ENCODE measurements around the gene KLF9. TPM values are rescaled to one million over a fixed set of nuclear protein-coding genes. Genes with fewer than 3 reads are reported as not detected.

KLF9 gene
- total RNA-seq, 2 donors from 2014 or later = 0.13 to 0.31 TPM

- Mint-ChIP-seq H3K36me3 (ENCODE audit: low read depth) (no peaks in the 10 kb centered on the region), H3K27me3 (ENCODE audit: insufficient read depth) (no peaks in the 10 kb centered on the region)
Measured at GRCh38 chr9:70448919-70449318, 34.5 kb upstream of the KLF9 start.

DNA sequence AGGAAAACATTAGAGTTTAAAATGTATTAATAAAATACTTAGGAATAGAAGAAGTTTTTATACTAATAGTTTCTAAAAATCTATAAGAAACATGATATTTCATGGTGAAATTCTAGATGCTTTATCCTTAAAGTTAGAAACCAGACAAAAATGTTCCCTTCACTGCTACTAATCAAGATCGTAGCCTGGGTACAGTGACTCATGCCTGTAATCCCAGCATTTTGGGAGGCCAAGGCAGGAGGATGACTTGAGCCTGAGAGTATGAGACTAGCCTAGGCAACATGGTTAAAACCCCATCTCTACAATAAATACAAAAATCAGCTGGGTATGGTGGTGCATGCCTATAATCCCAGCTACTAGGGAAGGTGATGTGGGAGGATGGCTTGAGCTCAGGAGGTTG lies 30.4 kb upstream of the KLF9 start:
- Histone ChIP-seq H3K36me3 (ENCODE audit: control insufficient read depth, insufficient read depth, low read length) (no peaks in the 10 kb centered on the region), H3K9me3 (ENCODE audit: control insufficient read depth, low read length) (no peaks in the 10 kb centered on the region), H3K4me3 (ENCODE audit: low read length) (no peak overlapping the region), H3K27ac (ENCODE audit: low read depth, low read length) (no peak overlapping the region), H3K9ac (ENCODE audit: extremely low read depth, low read length, poor library complexity, severe bottlenecking) (no peak overlapping the region), H3K27me3 (ENCODE audit: control insufficient read depth, insufficient read depth, low read length, poor library complexity, severe bottlenecking) (no peaks in the 10 kb centered on the region), H3K4me1 (ENCODE audit: control insufficient read depth, insufficient read depth, low read length) (no peaks in the 10 kb centered on the region)
- H3K4me1 Mint-ChIP-seq = no peaks in the 10 kb centered on the region
- TF ChIP-seq, protein P1, sequence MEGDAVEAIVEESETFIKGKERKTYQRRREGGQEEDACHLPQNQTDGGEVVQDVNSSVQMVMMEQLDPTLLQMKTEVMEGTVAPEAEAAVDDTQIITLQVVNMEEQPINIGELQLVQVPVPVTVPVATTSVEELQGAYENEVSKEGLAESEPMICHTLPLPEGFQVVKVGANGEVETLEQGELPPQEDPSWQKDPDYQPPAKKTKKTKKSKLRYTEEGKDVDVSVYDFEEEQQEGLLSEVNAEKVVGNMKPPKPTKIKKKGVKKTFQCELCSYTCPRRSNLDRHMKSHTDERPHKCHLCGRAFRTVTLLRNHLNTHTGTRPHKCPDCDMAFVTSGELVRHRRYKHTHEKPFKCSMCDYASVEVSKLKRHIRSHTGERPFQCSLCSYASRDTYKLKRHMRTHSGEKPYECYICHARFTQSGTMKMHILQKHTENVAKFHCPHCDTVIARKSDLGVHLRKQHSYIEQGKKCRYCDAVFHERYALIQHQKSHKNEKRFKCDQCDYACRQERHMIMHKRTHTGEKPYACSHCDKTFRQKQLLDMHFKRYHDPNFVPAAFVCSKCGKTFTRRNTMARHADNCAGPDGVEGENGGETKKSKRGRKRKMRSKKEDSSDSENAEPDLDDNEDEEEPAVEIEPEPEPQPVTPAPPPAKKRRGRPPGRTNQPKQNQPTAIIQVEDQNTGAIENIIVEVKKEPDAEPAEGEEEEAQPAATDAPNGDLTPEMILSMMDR (conservative IDR thresholded peaks at IDR 0.05) = no peak
- no peaks in the 10 kb centered on the region for H3K36me3 Mint-ChIP-seq (ENCODE audit: low read depth)
- H3K9me3 Mint-ChIP-seq = no peaks in the 10 kb centered on the region
- 95 to 100% methylated on average over 1 of the region's 1 CpG for WGBS, 2 experiments (ENCODE audit: insufficient coverage in 1 of 2, insufficient read length in 1 of 2)
- no peak for DNase-seq
- no peak overlapping the region for H3K27ac Mint-ChIP-seq
- no peaks in the 10 kb centered on the region for H3K27me3 Mint-ChIP-seq (ENCODE audit: insufficient read depth)
- no peak overlapping the region for H3K4me3 Mint-ChIP-seq

More at GRCh38 chr9:70448919-70449318, 34.5 kb upstream of the KLF9 start:
- no peaks in the 10 kb centered on the region for H3K36me3 ChIP-seq (ENCODE audit: control insufficient read depth, insufficient read depth, low read length)
- 81% methylated on average over 1 of the region's 1 CpG; no CpG with 5 or more reads in 1 of the 2 experiments for WGBS, 2 experiments (ENCODE audit: insufficient coverage in 1 of 2, insufficient read length in 1 of 2)
- H3K27me3 ChIP-seq (ENCODE audit: control insufficient read depth, insufficient read depth, low read length, poor library complexity, severe bottlenecking) = no peaks in the 10 kb centered on the region
- Mint-ChIP-seq H3K27ac (no peak overlapping the region), H3K4me1 (no peaks in the 10 kb centered on the region), H3K9me3 (no peaks in the 10 kb centered on the region), H3K4me3 (no peak overlapping the region)
- no peak overlapping the region for H3K27ac ChIP-seq (ENCODE audit: low read depth, low read length)
- H3K9me3 ChIP-seq (ENCODE audit: control insufficient read depth, low read length) = no peaks in the 10 kb centered on the region
- no peak overlapping the region for H3K4me3 ChIP-seq (ENCODE audit: low read length)
- no peak for DNase-seq
- TF ChIP-seq, protein P1 (conservative IDR thresholded peaks at IDR 0.05) = no peak
- H3K4me1 ChIP-seq (ENCODE audit: control insufficient read depth, insufficient read depth, low read length) = no peaks in the 10 kb centered on the region
- H3K9ac ChIP-seq (ENCODE audit: extremely low read depth, low read length, poor library complexity, severe bottlenecking) = no peak overlapping the region

DNA sequence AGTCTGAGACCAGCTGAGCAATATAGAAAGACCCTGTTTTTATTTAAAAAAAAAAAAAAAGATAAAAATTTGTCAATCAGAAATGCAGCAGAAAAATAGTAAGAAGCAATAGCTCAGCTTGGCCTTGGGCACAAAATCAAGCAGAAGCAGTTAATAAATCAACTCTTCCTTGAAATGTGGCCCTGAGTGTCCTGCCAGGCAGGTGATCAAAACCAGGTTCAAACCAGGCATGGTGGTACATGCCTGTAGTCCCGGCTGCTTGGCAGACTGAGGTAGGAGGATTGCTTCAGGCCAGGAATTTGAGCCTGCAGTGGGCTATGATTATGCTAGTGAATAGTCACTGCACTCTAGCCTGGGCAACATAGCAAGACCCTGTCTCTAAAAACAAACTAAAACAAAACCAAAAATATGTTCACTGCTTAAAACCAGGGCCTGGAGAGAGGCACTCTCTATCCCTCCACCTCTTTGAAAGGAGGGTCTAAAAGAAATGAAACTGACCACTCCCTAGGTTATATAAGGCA lies 27.9 kb upstream of the KLF9 start:
- Histone ChIP-seq H3K4me3 (ENCODE audit: low read length) (no peak overlapping the region), H3K9me3 (ENCODE audit: control insufficient read depth, low read length) (no peaks in the 10 kb centered on the region), H3K27me3 (ENCODE audit: control insufficient read depth, insufficient read depth, low read length, poor library complexity, severe bottlenecking) (no peaks in the 10 kb centered on the region), H3K36me3 (ENCODE audit: control insufficient read depth, insufficient read depth, low read length) (no peaks in the 10 kb centered on the region), H3K27ac (ENCODE audit: low read depth, low read length) (no peak overlapping the region), H3K4me1 (ENCODE audit: control insufficient read depth, insufficient read depth, low read length) (no peaks in the 10 kb centered on the region), H3K9ac (ENCODE audit: extremely low read depth, low read length, poor library complexity, severe bottlenecking) (no peak overlapping the region)
- no peaks in the 10 kb centered on the region for H3K27me3 Mint-ChIP-seq (ENCODE audit: insufficient read depth)
- 90% methylated on average over 1 of the region's 1 CpG; no CpG with 5 or more reads in 1 of the 2 experiments for WGBS, 2 experiments (ENCODE audit: insufficient coverage in 1 of 2, insufficient read length in 1 of 2)
- peaks cover 3% of the 10 kb centered on the region for H3K4me1 Mint-ChIP-seq
- no peaks in the 10 kb centered on the region for H3K36me3 Mint-ChIP-seq (ENCODE audit: low read depth)
- no peak for DNase-seq
- no peak overlapping the region for H3K4me3 Mint-ChIP-seq
- TF ChIP-seq, protein P1 (conservative IDR thresholded peaks at IDR 0.05) = no peak
- H3K9me3 Mint-ChIP-seq = no peaks in the 10 kb centered on the region
- H3K27ac Mint-ChIP-seq = no peak overlapping the region

Measured in endodermal cell (in vitro differentiated cells).